Activated B cell treated with CpG ODN at 0.5 μM for 24 hours (primary cell): ENCODE data around the gene HOXD3. TPM values are rescaled to one million over a fixed set of nuclear protein-coding genes. Genes with fewer than 3 reads are reported as not detected.

Experiments used
- ATAC-seq: fragments of 200-7000 bp; cut with Tn5 transposase; one replicate; pipeline ENCODE4 v1.10.0; 2021; ENCODE audit warnings: low read depth, mild to moderate bottlenecking, moderate library complexity
- CTCF ChIA-PET: fragments of 350-600 bp; sonication (Branson Sonifier 250); formaldehyde crosslinking; loops from one replicate; lab custom pipeline; 2021; ENCODE audit warnings: antibody characterized with exemption; lab: Charles Lee
- POLR2A ChIA-PET: fragments of 350-600 bp; sonication (Branson Sonifier 250); formaldehyde crosslinking; loops from one replicate; lab custom pipeline; 2021; ENCODE audit warnings: antibody characterized with exemption; lab: Charles Lee
- DNase-seq: peaks from one replicate; pipeline ENCODE4 v3.0.0; 2022
- H3K27ac Mint-ChIP-seq: one replicate; pipeline ENCODE4 v1.8.0; 2020; ENCODE audit warnings: mixed read lengths
- H3K27me3 Mint-ChIP-seq: one replicate; pipeline ENCODE4 v1.8.0; 2021; ENCODE audit warnings: mixed read lengths
- H3K36me3 Mint-ChIP-seq: one replicate; pipeline ENCODE4 v1.8.0; 2021; ENCODE audit warnings: low read depth, mixed read lengths
- H3K4me1 Mint-ChIP-seq: one replicate; pipeline ENCODE4 v1.8.0; 2021; ENCODE audit warnings: mixed read lengths
- H3K4me3 Mint-ChIP-seq: one replicate; pipeline ENCODE4 v1.8.0; 2020; ENCODE audit warnings: mild to moderate bottlenecking, mixed read lengths
- H3K9me3 Mint-ChIP-seq: one replicate; pipeline ENCODE4 v1.8.0; 2020; ENCODE audit warnings: mixed read lengths
- intact Hi-C: fragments of 100-400 bp; cut with micrococcal nuclease; formaldehyde crosslinking; loops from one replicate; pipeline ENCODE4 v1.15.1; 2024
- total RNA-seq: library from RNA; stranded (reverse); gene quantifications from 2 replicates; pipeline ENCODE4 v1.2.3, GENCODE V29; 2022
- TF ChIP-seq, protein P1 (sequence below): fragments of 200-600 bp; IDR thresholded peaks from one replicate; pipeline ENCODE4 v1.8.0; 2022; ENCODE audit warnings: antibody characterized with exemption, mild to moderate bottlenecking

HOXD3 gene
- total RNA-seq, 1 donor from 2014 or later, result not detected

DNA sequence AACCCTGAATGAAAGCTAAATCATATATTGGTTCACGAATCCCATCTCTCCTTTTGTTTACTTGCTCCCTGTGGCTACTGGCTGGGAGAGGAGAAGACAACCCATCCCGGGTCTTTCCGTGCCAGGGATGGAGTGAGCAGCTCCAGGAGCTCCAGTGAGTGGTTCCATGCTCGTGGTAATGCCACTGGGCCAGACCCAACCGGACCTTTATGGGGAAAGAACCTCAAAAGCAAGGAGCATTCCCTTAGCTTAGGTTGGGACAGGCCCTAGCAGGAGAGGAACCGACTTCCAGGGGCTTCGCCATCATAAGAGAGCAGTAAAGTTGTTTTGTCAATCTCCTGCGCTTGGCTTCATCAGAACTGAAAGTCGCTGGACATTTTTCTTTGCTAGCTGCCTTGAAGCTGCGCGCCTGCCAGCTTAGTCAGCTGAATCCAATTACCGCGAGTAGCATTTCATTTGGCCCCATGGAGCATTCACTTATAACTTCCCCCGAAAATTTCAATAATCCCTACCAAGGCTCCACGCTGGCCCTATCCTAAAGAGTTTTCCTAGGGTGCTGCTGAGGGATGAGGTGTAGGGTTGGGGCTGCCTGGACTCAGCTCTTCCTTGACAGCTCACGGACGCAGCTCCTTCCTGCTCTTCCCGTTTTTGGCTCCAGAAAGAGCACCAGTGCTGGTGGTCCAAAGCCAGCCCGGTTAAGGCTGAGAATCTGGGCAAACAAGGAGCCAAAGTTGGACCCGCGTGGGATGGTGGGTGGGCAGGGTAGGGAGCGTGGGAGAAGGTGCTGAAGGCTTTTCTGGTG, 4.9 kb downstream of the HOXD3 start:
- Mint-ChIP-seq H3K36me3 (no peaks in the 10 kb centered on the region), H3K27me3 (peaks cover 64% of the 10 kb centered on the region), H3K4me3 (no peak overlapping the region), H3K9me3 (peaks cover 5% of the 10 kb centered on the region), H3K27ac (no peak overlapping the region), H3K4me1 (peaks cover 3% of the 10 kb centered on the region)
- TF ChIP-seq, protein P1, sequence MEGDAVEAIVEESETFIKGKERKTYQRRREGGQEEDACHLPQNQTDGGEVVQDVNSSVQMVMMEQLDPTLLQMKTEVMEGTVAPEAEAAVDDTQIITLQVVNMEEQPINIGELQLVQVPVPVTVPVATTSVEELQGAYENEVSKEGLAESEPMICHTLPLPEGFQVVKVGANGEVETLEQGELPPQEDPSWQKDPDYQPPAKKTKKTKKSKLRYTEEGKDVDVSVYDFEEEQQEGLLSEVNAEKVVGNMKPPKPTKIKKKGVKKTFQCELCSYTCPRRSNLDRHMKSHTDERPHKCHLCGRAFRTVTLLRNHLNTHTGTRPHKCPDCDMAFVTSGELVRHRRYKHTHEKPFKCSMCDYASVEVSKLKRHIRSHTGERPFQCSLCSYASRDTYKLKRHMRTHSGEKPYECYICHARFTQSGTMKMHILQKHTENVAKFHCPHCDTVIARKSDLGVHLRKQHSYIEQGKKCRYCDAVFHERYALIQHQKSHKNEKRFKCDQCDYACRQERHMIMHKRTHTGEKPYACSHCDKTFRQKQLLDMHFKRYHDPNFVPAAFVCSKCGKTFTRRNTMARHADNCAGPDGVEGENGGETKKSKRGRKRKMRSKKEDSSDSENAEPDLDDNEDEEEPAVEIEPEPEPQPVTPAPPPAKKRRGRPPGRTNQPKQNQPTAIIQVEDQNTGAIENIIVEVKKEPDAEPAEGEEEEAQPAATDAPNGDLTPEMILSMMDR, result no peak
- ATAC-seq, result no peak
- intact Hi-C loops, result loop anchor here (2.0 to 10.0 kb wide), 2 partner anchors 35 to 1827 kb away; partner anchors contain the start of gene SP9
- ChIA-PET CTCF (interaction anchor here (1.0 kb wide), 1 partner anchor 11 kb away, joined by 3 read pairs; no protein-coding TSS in a partner anchor), POLR2A (no interaction called here)
- DNase-seq, result no peak

DNA sequence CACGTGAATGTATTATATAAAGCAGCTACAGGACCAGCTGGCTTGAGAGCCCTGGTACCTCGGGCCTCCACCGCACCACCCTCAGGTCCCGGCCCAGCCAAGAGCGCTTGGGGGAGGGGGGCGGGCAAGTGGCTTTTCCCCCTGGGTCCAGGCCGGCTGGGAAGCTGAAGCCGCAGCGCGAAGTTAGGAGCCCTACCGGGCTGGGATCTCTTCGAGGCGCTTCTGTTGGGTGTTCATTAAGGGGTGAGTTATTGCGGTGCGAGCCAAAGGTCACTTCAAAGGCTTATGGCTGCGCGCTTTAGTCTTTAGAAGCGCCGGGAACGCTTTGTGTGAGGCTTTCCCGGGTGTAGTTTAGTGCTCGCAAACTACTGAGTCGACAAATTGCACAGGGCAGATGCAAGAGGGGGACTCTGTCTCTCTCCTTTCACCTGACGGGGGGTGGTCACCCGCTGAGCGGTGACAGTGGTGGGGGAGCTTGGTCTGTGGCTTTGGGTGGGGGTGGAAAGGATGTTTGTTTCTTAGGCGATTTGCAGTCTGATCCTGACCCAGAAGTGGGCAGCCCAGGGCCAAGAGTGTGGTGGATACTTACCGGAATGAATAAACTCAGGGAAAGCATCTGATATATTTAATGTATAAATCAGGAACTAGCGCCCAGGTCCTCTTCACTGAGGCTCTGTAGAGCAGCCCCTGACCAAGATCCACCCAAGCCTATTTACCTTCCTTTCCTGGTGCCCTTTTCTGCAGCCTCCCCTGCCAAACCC, 6.0 kb downstream of the HOXD3 start:
- Mint-ChIP-seq H3K36me3 (no peaks in the 10 kb centered on the region), H3K4me3 (no peak overlapping the region), H3K9me3 (peaks cover 5% of the 10 kb centered on the region), H3K27ac (no peak overlapping the region), H3K27me3 (peaks cover 67% of the 10 kb centered on the region), H3K4me1 (no peaks in the 10 kb centered on the region)
- intact Hi-C loops, result loop anchor here (2.0 to 10.0 kb wide), 2 partner anchors 36 to 1828 kb away; partner anchors contain the start of gene SP9
- ChIA-PET CTCF (no interaction called here), POLR2A (no interaction called here)
- DNase-seq, result no peak
- ATAC-seq, result no peak
- TF ChIP-seq, protein P1, result no peak

DNA sequence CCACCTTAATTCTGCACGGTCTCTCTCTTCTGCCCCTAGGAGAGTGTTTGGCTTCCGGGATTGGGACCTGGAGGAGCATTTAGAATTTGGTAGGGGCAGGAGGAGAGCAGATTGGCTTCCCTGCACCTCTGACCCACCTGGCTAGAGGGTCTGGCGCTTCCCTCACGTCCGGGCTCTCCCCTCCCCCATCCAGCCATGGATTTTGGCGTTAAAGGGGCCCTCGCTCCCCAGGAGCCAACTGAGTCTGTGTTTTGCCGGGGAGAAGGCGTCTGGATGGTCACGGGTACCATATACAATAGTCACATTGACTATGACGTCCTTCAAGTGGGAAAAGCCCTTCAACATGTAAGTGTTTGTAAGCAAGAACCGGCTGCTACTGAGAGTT, 6.6 kb downstream of the HOXD3 start:
- H3K4me1 Mint-ChIP-seq, result no peaks in the 10 kb centered on the region
- H3K27me3 Mint-ChIP-seq, result peaks cover 63% of the 10 kb centered on the region
- H3K36me3 Mint-ChIP-seq, result no peaks in the 10 kb centered on the region
- ChIA-PET POLR2A (no interaction called here), CTCF (no interaction called here)
- H3K27ac Mint-ChIP-seq, result no peak overlapping the region
- TF ChIP-seq, protein P1, result no peak
- peaks cover 5% of the 10 kb centered on the region for H3K9me3 Mint-ChIP-seq
- no peak overlapping the region for H3K4me3 Mint-ChIP-seq
- intact Hi-C loops, result loop anchor here (2.0 to 10.0 kb wide), 2 partner anchors 37 to 1829 kb away; partner anchors contain the start of gene SP9
- ATAC-seq, result no peak
- DNase-seq, result no peak

DNA sequence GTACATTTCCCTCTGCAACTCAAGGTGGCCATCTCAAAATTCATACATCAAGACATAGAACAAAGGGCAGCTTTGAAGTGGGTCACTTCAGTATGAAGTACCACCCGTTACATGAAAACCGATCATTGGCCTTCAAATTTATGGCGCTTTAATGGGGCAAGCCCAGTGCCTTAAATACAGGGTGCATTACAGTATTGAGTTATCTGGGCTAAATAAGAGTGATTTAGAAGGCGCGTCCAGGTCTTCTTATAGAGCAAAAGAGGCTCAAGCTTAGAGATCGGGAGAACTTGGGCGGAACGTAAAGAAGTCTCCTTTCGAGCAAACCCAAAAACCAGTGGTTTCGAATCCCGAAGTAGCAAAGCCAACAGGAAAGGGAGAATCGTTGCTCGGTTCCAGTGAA, 7.1 kb downstream of the HOXD3 start:
- Mint-ChIP-seq H3K27me3 (peaks cover 66% of the 10 kb centered on the region), H3K36me3 (no peaks in the 10 kb centered on the region), H3K4me3 (no peak overlapping the region), H3K27ac (no peak overlapping the region), H3K9me3 (peaks cover 5% of the 10 kb centered on the region), H3K4me1 (no peaks in the 10 kb centered on the region)
- POLR2A ChIA-PET, result no interaction called here
- intact Hi-C loops, result loop anchor here (10.0 kb wide), 1 partner anchor 1829 kb away; the partner anchor contains the start of gene SP9
- DNase-seq (no peak), ATAC-seq (no peak)
- CTCF ChIA-PET, result no interaction called here
- TF ChIP-seq, protein P1, result no peak
